SK-N-SH (cell line): ENCODE data around the gene NFX1. TPM values are rescaled to one million over a fixed set of nuclear protein-coding genes. Genes with fewer than 3 reads are reported as not detected.
"Not testable (repeated sequence)": the region's sequence is repeated elsewhere in the genome, so short reads cannot be mapped to it uniquely, and the experiment has no call there.

Source experiments
- CTCF ChIA-PET: fragments of 300-600, 350-600 bp; formaldehyde crosslinking; extraction: SDS; loops from one replicate; lab custom pipeline; 2021; lab: Yijun Ruan, JAX
- POLR2A ChIA-PET: fragments of 350-600 bp; sonication (Branson Sonifier 250); formaldehyde crosslinking; extraction: SDS; loops from one replicate; lab custom pipeline; 2020; ENCODE audit warnings: antibody characterized with exemption, inconsistent platforms; lab: Yijun Ruan, JAX
- DNase-seq: peaks from one replicate; pipeline ENCODE4 v3.0.0; 2012
- H2AFZ ChIP-seq: fragments of 200-600 bp; sonication (generic); 2 replicates; pipeline ENCODE4 v1.8.1; 2016; ENCODE audit warnings: antibody characterized with exemption, mild to moderate bottlenecking, low read depth
- H3F3A ChIP-seq: fragments of 200-600 bp; sonication (generic); replicated peaks from 2 replicates; pipeline ENCODE3; 2016; ENCODE audit warnings: antibody characterized with exemption, mild to moderate bottlenecking; ENCODE audit not compliant: insufficient read depth
- H3K27ac ChIP-seq, 2 experiments: fragments of 200-500 bp in 1 of 2; fragments of 200-600 bp in 1 of 2; sonication (Bioruptor generic) in 1 of 2; sonication (generic), shearing (Covaris generic) in 1 of 2; 2 replicates each; pipeline versions ENCODE4 v1.5.1 to v1.6.1; 2014 to 2016; ENCODE audit warnings: low read depth in 2 of 2, inconsistent platforms in 1 of 2, low read length in 1 of 2, mild to moderate bottlenecking in 1 of 2, mixed read lengths in 1 of 2
- H3K27me3 ChIP-seq: fragments of 200-600 bp; sonication (generic), shearing (Covaris generic); 2 replicates; pipeline ENCODE4 v1.6.1; 2016; ENCODE audit warnings: mixed run types; ENCODE audit not compliant: insufficient read depth
- H3K36me3 ChIP-seq, 2 experiments: fragments of 200-500 bp in 1 of 2; fragments of 200-600 bp in 1 of 2; sonication (Bioruptor generic) in 1 of 2; sonication (generic) in 1 of 2; replicated peaks in 1 of 2; 2 replicates each; pipeline versions ENCODE3 to v1.5.1; 2014 to 2016; ENCODE audit warnings: low read length in 1 of 2, mild to moderate bottlenecking in 1 of 2; ENCODE audit not compliant: insufficient read depth in 2 of 2, control insufficient read depth in 1 of 2
- H3K4me1 ChIP-seq, 2 experiments: fragments of 200-500 bp in 1 of 2; fragments of 200-600 bp in 1 of 2; sonication (Bioruptor generic) in 1 of 2; sonication (generic), shearing (Covaris generic) in 1 of 2; 2 replicates each; pipeline versions ENCODE4 v1.5.1 to v1.6.1; 2014 to 2016; ENCODE audit warnings: low read depth in 1 of 2, low read length in 1 of 2, mixed run types in 1 of 2; ENCODE audit not compliant: insufficient read depth in 2 of 2, control insufficient read depth in 1 of 2
- H3K4me2 ChIP-seq: fragments of 200-600 bp; sonication (generic), shearing (Covaris generic); 2 replicates; pipeline ENCODE4 v1.6.1; 2017; ENCODE audit warnings: mixed run types
- H3K4me3 ChIP-seq, 2 experiments: fragments of 200-500 bp in 1 of 2; fragments of 200-600 bp in 1 of 2; sonication (Bioruptor generic) in 1 of 2; sonication (generic), shearing (Covaris generic) in 1 of 2; 2 replicates each; pipeline versions ENCODE4 v1.5.1 to v1.8.1; 2014 to 2016; ENCODE audit warnings: low read depth in 2 of 2, inconsistent platforms in 1 of 2, low read length in 1 of 2, mild to moderate bottlenecking in 1 of 2, mixed read lengths in 1 of 2, moderate library complexity in 1 of 2
- H3K79me2 ChIP-seq: fragments of 200-600 bp; sonication (generic); 2 replicates; pipeline ENCODE4 v1.8.1; 2017; ENCODE audit warnings: mild to moderate bottlenecking; ENCODE audit not compliant: insufficient read depth
- H3K9ac ChIP-seq: fragments of 200-600 bp; sonication (generic); 2 replicates; pipeline ENCODE4 v1.6.1; 2017; ENCODE audit warnings: mixed run types
- H3K9me2 ChIP-seq: fragments of 200-600 bp; sonication (generic); 2 replicates; pipeline ENCODE4 v1.6.1; 2017; ENCODE audit warnings: mixed run types
- H3K9me3 ChIP-seq: fragments of 200-600 bp; sonication (generic); 2 replicates; pipeline ENCODE4 v1.6.1; 2017; ENCODE audit warnings: mixed run types, mild to moderate bottlenecking, moderate library complexity
- H4K20me1 ChIP-seq: fragments of 200-600 bp; sonication (generic); 2 replicates; pipeline ENCODE4 v1.6.1; 2017; ENCODE audit warnings: mild to moderate bottlenecking, mixed run types; ENCODE audit not compliant: insufficient read depth
- ELF1 ChIP-seq: IDR thresholded peaks from 2 replicates; pipeline ENCODE4 v1.4.0; 2012
- GATA2 ChIP-seq: sonication (generic); formaldehyde crosslinking; IDR thresholded peaks from 2 replicates; pipeline ENCODE4 v1.5.0; 2020; ENCODE audit warnings: mild to moderate bottlenecking, missing genetic modification reagents
- MEF2A ChIP-seq: IDR thresholded peaks from 2 replicates; pipeline ENCODE4 v1.4.0; 2012; ENCODE audit warnings: low read depth, borderline replicate concordance
- NFIC ChIP-seq: IDR thresholded peaks from 2 replicates; pipeline ENCODE4 v1.4.0; 2012; ENCODE audit warnings: borderline replicate concordance
- RXRA ChIP-seq: IDR thresholded peaks from 2 replicates; pipeline ENCODE4 v1.4.0; 2012; ENCODE audit warnings: low read depth, mild to moderate bottlenecking, borderline replicate concordance
- TCF12 ChIP-seq: IDR thresholded peaks from 2 replicates; pipeline ENCODE4 v1.4.0; 2012
- WGBS: methylation state at CpG from one replicate; pipeline ENCODE4 v1.1.6; 2017; ENCODE audit warnings: low lambda C conversion rate; 5-methylcytosine and 5-hydroxymethylcytosine counted together
- polyA plus RNA-seq, 3 experiments: library from polyadenylated mRNA; depleted of rRNA; stranded (reverse); fragments of >200 nt; gene quantifications; 2 replicates each; pipeline ENCODE4 v1.2.3, GENCODE V29; 2012
- TF ChIP-seq, protein P1 (sequence below): IDR thresholded peaks from 2 replicates; pipeline ENCODE4; 2012
- TF ChIP-seq, protein P2 (sequence below): IDR thresholded peaks from 2 replicates; pipeline ENCODE4 v1.4.0; 2012; ENCODE audit warnings: low read depth

NFX1 gene
- polyA plus RNA-seq, 1 of the 3 experiments (the other 2 are of a cell fraction): 19.6 TPM

DNA sequence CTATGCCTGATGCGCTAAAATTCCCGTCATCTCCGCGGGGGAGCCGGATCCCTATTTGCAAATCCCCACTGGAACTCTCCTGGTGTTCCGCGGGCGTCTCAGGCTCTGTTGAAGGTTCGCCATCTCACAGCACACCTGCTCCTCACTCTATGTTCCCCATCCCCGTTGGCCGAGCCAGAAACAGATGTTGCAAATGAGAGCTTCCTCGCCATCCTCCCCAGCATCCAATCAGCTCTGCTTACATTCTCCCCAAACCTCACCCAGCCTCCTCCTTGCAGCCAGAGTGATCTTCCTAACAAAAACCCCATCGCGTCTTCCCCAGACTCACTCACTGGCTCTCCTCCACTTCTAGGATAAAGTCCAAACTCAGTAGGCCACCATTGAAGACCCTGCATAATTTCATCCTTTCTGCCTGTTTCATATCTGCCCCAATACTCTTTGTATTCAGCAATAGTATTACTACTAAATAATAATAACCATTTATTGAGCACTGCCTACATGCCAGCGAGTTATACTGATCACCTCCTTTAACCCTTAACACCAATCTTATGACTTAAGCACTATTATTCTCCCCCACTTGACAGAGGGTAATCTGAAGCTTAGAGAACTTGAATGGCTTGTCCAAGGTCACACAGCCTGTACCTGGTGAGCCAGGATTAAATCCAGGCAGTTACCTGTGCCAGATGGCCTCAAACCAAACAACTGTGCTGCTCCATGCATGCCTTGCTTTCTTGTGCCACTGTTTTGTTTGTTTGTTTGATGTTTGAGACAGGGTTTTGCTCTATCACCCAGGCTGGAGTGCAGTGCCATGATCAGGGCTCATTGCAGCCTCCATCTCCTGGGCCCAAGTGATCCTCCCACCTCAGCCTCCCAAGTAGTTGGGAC is 98.0 kb downstream of the NFX1 start:
- no peak for DNase-seq
- Histone ChIP-seq H3K27me3 (no peaks in the 10 kb centered on the region), H3K9ac (no peak overlapping the region), H3K36me3 (no peaks in the 10 kb centered on the region), H3K9me3 (no peaks in the 10 kb centered on the region), H3K79me2 (no peaks in the 10 kb centered on the region), H3K9me2 (no peaks in the 10 kb centered on the region), H3K4me3 (no peak overlapping the region), H3K4me1 (peaks cover 2 to 6% of the 10 kb centered on the region in 2 experiments; a peak in 2 of 4 replicates), H3K27ac (no peak overlapping the region), H3F3A (peaks cover 8% of the 10 kb centered on the region), H4K20me1 (no peaks in the 10 kb centered on the region), H3K4me2 (no peak overlapping the region), H2AFZ (no peak overlapping the region)
- no peak for TF ChIP-seq GATA2
- TF ChIP-seq ELF1: no peak
- POLR2A ChIA-PET: no interaction called here
- 90% methylated on average over 15 of the region's 15 CpGs for WGBS
- CTCF ChIA-PET: no interaction called here

DNA sequence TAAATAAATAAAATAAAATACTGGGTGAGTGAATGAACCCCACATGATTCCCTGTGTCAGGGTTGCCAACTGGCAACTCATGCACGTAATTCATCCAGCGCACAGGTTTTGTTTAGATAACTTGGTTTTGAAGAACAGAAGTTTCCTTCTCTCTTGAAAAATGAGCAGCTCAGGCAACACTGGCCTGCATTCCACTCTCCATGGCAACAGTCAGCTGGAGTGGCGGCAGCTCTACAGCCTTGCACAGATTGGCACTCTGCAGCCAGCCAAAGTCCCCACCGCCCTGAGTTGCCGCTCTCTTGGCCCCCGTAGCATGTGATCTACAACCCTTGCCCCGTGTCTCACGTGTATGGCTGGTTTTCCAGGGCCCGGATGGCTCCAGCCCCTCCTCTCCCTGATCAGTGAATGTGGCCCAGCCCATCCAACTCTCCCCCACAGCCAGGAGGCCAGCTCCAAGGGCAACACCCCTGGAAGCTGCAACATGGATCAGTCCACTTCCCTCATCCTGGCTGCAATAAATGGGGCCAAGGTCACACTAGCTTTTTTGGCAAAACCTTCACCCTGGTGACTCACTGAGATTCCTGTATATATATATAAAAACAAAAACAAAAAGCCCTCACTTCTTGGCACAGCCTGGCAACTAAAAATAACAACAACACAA is 100.9 kb downstream of the NFX1 start:
- H3K36me3 ChIP-seq, DNase-seq, H3F3A ChIP-seq, H4K20me1 ChIP-seq, H3K79me2 ChIP-seq, POLR2A ChIA-PET, H3K27me3 ChIP-seq, H3K9me2 ChIP-seq: not testable (repeated sequence)
- CTCF ChIA-PET: interaction anchor here (1.2 to 2.5 kb wide), 2 partner anchors 17 to 75 kb away, joined by 3 to 17 read pairs; no protein-coding TSS in a partner anchor
- TF ChIP-seq, protein P1, sequence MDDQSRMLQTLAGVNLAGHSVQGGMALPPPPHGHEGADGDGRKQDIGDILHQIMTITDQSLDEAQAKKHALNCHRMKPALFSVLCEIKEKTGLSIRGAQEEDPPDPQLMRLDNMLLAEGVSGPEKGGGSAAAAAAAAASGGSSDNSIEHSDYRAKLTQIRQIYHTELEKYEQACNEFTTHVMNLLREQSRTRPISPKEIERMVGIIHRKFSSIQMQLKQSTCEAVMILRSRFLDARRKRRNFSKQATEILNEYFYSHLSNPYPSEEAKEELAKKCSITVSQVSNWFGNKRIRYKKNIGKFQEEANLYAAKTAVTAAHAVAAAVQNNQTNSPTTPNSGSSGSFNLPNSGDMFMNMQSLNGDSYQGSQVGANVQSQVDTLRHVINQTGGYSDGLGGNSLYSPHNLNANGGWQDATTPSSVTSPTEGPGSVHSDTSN: peak; percentile 61
- TF ChIP-seq TCF12 (peak; percentile 10; the same call in 1 of the 2 replicates), RXRA (0 out of 2 replicates have a peak, but pooled peaks have one; percentile 23), NFIC (peak; percentile 71), MEF2A (peak; percentile 67; the same call in 1 of the 2 replicates)
- TF ChIP-seq, protein P2, sequence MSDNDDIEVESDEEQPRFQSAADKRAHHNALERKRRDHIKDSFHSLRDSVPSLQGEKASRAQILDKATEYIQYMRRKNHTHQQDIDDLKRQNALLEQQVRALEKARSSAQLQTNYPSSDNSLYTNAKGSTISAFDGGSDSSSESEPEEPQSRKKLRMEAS: 0 out of 2 replicates have a peak, but pooled peaks have one; percentile 24
- TF ChIP-seq, all 33 proteins: peak for 6; not testable (repeated sequence) for 27
- Histone ChIP-seq H3K9ac (peak overlapping the region; percentile 41; the same call in 1 of the 2 replicates), H3K4me2 (peak overlapping the region; percentile 63; the same call in 1 of the 2 replicates), H3K4me3 (peak overlapping the region in 1 of 2 experiments; percentile 23; a peak in 2 of 4 replicates), H3K27ac (peak overlapping the region; percentile 48 to 77)
- WGBS: 3% methylated on average over 5 of the region's 9 CpGs
- not testable (repeated sequence) for H2AFZ ChIP-seq, H3K9me3 ChIP-seq, H3K4me1 ChIP-seq

DNA sequence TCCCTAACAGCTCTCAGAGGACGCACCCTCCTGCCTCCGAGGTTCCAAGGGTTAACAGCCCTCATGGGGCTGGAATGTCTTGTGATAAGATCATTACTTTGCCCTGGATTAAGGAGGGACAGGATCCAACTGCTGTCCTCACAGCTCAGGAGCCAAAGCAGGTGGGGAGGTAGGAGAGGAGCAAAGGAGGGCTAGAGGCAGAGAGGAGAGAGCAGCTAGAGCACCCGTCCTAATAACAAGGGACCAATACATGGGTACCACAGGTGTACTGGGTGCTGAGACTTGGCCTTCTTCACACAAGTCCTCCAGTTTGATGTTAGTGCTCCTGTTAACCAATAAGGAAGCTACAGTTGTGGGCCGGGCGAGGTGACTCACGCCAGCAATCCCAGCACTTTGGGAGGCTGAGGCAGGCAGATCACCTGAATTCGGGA is 102.3 kb downstream of the NFX1 start:
- DNase-seq, H3K79me2 ChIP-seq, H3K4me3 ChIP-seq, H3K9me3 ChIP-seq, H3F3A ChIP-seq, H3K36me3 ChIP-seq, H3K4me1 ChIP-seq, POLR2A ChIA-PET, H4K20me1 ChIP-seq, H3K27ac ChIP-seq, H3K27me3 ChIP-seq, H3K9me2 ChIP-seq, H2AFZ ChIP-seq, H3K9ac ChIP-seq: not testable (repeated sequence)
- WGBS: 82% methylated on average over 7 of the region's 7 CpGs
- CTCF ChIA-PET: interaction anchor here (1.1 to 2.5 kb wide), 4 partner anchors 10 to 74 kb away, joined by 3 to 17 read pairs (median 4); partner anchors contain the start of gene AQP7
- 0 out of 2 replicates have a peak overlapping the region, but pooled peaks have one; percentile 11 for H3K4me2 ChIP-seq
